ENCODE data around the gene PRELID3B.

Gene PRELID3B

GRCh38 chr20:59007665-59008511, 34.7 kb downstream of the PRELID3B start:
- DNase-seq: no peak

DNA sequence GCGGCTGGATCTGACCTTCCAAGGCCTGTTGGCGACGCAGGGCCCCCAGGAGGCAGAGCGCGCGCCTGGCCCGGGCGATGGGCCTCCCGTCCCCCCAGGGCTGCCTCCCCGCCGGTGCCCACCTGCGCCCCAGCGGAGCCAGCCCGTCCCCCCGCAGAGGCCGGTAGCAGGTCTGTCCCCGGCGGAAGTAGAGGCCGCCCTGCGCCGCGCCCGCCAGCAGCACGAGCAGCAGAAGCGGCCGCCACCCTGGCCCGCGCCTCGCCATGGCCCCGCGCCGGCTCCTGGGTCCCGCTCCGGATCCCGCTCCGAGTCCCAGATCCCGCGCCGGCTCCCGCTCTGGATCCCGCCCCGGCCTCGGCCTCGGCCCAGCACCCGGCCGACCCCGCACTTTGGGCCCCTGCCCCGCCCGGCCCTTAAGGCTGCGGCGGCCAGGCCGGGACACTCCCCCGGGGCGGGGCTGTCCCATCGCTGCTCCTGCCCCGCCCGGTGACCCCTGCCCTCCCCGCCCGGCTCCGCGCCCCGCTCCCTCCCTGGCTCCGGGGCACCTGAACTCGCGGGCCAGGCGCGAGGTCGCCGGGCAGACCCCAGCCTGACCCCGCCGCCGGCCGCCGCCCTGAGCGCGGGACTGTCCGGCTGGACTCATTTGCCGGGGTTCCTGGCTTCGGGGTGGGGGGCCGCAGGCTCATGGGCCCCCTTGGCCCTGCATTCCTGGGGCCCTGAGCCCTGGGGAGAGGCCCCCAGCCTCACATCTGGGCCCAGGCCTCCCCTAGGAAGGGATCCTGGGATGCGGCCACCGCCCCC, 35.5 kb downstream of the PRELID3B start, which contains the start of gene CTSZ:
CTSZ (minus strand) TSS at position 391 of the 801 bp plus-strand sequence; CDS start at position 265, 126 bp downstream.
- no peak for DNase-seq

- DNase-seq: no peak
Measured at GRCh38 chr20:59006167-59006863, 36.3 kb downstream of the PRELID3B start.

GRCh38 chr20:59005523-59006166, 36.9 kb downstream of the PRELID3B start:
- DNase-seq: no peak

GRCh38 chr20:59004763-59005522, 37.6 kb downstream of the PRELID3B start:
- no peak for DNase-seq

GRCh38 chr20:59004493-59004762, 38.2 kb downstream of the PRELID3B start:
- DNase-seq: no peak

DNA sequence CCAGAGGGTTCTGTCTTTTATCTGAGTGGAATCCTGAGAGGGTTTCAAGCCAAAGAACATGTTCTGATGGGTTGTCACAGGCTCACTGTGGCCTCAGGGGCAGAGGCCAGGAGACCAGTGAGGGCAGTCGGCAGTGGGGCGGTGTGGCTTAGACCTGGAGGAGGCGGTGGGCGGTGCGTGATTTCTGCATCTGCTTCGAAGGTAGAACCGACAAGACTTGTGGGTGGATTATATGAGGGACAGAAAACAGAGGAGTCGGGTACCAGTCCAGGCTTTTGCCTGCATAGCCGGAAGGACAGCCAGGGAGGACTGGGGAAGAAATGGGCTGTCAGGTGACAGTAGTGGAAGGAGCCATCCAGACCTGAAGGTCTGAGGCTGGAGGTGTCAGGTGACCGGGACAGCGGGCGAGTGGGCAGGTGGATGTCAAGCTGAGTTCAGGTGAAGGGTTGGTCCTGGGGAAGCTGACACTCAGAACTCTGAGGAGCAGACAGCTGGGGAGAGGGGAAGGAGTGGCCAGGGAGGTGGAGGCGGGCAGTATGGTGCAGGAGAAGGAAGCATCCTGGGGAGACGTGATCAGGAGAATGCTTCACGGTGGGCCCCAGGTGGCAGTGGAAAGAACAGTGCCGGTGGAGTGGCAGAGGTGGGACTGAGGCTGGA, 38.6 kb downstream of the PRELID3B start:
- no peak for DNase-seq

GRCh38 chr20:59002874-59003399, 39.6 kb downstream of the PRELID3B start:
- no peak for DNase-seq

DNA sequence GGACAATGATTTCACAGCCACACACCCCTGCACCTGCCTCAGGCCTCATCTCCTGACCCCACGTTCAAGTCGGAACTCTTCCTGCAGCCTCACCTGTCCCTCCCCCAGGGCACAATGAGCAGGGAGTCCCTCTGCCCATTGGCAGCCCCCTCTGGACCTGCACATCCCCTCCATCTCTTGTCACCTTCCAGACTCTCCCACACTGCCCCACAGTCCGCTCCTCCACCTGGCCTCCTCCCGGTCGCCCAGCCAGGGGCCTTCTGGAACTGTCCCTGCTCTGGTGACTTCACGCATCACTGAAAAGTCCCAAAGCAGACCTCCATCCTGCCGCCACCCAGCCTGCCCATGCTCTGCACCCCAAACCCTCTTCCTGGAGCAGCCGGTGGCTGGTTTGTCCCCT, 40.2 kb downstream of the PRELID3B start:
- no peak for DNase-seq

DNA sequence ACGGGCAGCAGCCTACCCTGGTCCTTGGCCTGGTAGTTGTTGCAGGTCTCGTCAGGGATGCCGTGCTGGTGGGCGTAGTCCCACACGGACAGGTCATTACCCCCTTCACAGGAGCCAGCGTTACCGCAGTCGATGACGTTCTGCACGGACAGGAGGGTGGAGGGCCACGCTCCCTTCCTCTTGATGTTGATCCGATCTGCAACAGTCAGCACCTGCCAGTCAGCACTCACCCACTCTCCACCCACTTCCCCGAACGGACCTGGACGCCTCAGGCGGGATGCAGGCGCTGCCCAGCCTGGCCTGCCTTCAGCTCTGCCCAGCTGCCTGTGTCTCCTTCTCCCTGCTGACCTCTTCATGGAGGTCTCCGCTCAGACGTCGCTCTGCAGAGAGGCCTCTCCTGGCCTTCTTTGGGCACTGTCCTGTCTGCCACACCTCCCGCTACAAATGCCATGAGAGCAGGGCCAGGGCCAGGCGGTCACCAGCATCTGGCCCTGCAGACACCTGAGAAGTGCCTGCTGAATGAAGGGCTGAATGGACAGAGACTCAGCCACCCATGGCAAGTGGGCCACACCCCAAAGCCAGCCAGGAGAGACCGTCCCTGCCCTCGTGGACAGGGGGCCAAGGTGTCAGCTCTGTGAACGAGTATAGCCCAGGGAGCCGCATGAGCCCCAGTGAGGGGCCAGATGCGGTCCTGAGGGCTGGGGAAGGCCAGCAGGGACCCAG, 41.0 kb downstream of the PRELID3B start:
- DNase-seq: no peak

GRCh38 chr20:59001068-59001448, 41.5 kb downstream of the PRELID3B start:
- DNase-seq: no peak

DNA sequence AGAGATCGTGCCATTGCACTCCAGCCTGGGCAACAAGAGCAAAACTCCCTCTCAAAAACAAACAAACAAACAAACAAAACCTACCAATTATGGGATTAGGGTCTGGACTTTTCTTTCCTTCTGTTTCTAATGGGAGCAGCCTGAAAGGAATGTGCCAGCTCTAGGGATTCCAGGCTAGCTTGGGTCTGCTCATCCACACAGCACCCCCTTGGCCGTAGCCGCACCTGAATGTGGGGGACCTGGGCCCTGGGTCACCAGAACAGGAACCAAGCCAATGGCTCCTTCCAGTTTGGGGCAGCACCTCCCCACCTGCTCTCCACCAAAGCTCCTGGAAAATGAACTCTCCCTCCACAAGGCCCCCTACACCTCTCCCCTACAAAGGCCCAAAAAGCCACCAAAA, 42.3 kb downstream of the PRELID3B start:
- DNase-seq: no peak

- DNase-seq: no peak
Measured at GRCh38 chr20:58998656-58999055, 43.9 kb downstream of the PRELID3B start.

- no peak for DNase-seq
Measured at GRCh38 chr20:58997141-58997770, 45.3 kb downstream of the PRELID3B start.

GRCh38 chr20:58996226-58996611, 46.4 kb downstream of the PRELID3B start:
- DNase-seq: no peak

- no peak for DNase-seq
Measured at GRCh38 chr20:58995461-58996225, 46.9 kb downstream of the PRELID3B start.

DNA sequence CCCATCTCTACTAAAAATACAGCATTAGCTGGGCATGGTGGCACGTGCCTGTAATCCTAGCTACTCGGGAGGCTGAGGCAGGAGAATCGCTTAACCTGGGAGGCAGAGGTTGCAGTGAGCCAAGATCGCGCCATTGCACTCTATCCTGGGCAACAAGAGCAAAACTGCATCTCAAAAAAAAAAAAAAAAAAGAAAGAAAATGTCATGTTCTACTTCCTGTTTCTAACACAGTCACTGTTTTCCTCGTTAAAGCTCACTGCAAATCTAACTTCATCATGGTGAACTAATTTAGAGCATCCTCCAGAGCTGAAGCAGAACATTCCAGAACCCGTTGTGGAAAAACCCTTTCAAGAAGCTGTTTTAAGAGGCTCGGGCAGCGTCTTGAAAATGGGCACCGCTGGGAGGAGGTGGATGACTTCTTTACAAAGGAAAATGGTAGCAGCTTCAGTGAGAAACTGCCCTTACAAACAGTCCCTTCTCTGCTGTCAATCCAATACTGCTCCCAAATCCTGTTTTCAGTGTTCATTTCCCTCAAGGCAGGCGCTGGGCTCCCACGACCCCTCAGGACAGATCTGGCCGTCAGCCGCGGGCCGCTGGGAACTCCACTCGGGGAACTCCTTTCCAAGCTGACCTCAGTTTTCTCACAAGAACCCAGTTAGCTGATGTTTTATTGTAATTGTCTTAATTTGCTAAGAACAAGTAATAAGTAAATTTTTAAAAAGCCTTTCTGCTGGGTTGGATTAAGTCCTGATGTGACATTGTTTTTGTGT, 48.0 kb downstream of the PRELID3B start:
- no peak for DNase-seq

Measured in NCI-H524 (cell line).